ENCODE measurements around the gene SLC35C1. TPM values are rescaled to one million over a fixed set of nuclear protein-coding genes. Genes with fewer than 3 reads are reported as not detected.
A peak's percentile ranks its signal among the peaks of the same experiment; 100 is the strongest.
"Not testable (repeated sequence)": the region's sequence is repeated elsewhere in the genome, so short reads cannot be mapped to it uniquely, and the experiment has no call there.

Gene SLC35C1
- total RNA-seq, 1 experiment from 2014 or later, result 37.2 TPM

GRCh38 chr11:45786272-45786671 is 18.7 kb upstream of the SLC35C1 start:
- DNase-seq (ENCODE audit: low spot score), result no peak

DNA sequence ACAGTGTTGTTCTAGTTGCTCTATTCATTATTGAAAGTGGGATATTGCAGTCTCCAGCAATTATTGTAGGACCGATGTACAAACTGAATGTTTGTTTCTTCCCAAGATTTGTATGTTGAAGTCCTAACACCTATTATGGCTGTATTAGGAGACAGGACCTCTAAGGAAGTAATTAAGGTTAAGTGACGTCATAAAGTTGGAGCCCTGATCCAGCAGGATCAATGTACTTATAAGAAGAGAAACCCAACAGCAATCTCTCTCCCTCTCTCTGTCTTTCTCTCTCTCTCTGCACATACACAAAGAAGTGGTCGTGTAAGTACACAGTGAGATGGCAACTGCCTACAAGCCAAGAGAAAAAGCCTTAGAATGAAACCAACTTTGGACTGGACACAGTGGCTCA is 16.1 kb upstream of the SLC35C1 start:
- no peak for DNase-seq (ENCODE audit: low spot score)

DNA sequence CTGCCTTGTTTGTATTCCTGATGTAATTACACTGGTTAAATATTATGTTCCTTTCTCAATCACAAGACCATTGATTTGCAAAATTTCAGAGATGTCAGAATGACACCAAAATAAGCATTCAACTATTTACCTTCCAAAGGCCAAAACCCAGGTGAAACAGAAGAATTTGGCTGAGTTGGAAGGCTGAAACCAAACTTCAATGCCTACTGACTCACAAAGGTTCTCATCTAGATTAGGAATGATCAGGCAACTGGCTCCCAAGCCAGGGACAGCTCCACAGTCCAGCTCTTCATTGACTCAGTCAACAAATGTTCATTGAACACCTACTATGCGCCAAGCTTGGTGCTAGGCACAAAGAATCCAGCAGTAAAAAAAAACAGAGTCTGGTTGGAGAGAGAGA is 13.4 kb upstream of the SLC35C1 start:
- no peak for DNase-seq (ENCODE audit: low spot score)

DNA sequence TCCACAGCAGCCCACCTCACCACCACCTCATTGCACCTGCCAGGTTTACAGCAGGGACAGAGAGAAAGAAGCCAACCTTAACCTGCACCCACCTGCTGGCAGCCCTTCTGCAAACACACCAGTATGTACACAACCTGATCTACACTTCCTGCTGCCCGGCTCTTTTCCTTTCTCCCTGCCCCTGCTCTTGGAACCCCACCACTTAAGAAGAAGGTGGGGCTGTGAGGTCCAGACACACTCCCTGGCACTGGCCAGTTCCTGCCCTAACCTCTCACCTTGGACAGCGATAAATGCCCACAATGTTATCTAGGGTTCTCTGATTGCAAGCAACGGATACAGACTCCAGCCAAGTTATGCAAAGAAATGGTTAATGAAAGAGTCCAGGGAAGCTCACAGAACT is 10.8 kb upstream of the SLC35C1 start:
- no peak for DNase-seq (ENCODE audit: low spot score)

- no peak for DNase-seq (ENCODE audit: low spot score)
Observed at GRCh38 chr11:45795379-45795778, 9.6 kb upstream of the SLC35C1 start.

- no peak for DNase-seq (ENCODE audit: low spot score)
Observed at GRCh38 chr11:45796461-45796861, 8.5 kb upstream of the SLC35C1 start.

DNA sequence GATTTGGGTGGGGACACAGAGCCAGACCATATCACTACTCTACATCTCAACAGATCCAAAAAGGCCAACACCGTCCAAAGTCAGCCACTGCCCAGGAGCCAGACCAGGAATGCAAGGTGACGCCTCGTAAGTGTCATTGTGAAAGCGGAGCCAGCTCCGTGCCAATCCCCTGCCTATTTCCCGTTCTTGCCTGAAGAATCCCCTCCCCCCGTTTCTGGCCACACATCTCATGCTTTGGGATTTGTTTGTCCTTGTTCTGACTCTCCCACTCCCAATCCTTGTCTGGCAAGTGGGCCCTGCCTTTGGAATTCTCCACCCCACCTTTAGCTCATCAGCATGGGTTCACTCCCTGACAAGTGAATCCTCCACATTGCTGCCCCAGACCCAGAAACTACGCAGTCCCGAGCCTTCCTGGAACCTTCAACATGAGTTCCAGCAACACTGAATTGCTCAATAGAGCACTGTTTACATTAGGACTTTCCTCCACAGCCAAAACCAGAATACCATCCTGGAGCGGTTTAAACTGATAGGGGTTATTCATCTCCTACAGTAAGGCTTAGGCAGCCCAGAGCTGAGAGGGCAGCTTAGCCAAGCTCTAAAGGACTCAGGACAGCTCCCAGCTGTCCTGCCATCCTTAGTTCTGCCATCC is 6.0 kb upstream of the SLC35C1 start:
- DNase-seq (ENCODE audit: low spot score), result no peak

GRCh38 chr11:45799562-45799961 is 5.4 kb upstream of the SLC35C1 start:
- no peak for DNase-seq (ENCODE audit: low spot score)

GRCh38 chr11:45800261-45800660 is 4.7 kb upstream of the SLC35C1 start:
- no peak for DNase-seq (ENCODE audit: low spot score)

DNA sequence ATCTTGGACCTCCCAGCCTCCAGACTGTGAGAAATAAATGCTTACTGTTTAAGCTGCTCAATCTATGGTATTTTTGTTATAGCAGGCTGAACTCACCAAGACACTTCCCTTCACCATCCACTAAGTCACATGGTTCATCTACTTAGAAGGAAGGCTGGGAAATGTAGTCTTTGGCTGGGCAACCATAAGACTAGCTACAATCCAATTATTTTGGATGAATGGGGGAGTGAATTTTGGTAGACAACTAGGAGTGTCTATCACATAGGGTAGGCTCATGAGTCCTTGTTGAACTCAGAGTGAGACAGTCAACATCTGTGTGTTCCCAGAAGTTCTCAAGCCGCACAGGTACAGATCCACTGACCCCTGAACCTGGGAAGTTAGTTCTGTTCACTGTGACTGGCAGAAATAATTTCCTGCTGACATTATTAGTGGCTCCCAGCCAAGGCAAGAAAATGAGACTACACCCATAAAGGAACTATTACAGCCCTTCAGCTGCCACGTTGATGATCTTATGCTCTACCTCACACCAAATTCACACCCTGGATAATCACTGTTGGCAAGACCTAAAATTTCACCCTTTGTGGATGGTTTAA is 3.1 kb upstream of the SLC35C1 start:
- DNase-seq (ENCODE audit: low spot score), result peak; percentile 77

DNA sequence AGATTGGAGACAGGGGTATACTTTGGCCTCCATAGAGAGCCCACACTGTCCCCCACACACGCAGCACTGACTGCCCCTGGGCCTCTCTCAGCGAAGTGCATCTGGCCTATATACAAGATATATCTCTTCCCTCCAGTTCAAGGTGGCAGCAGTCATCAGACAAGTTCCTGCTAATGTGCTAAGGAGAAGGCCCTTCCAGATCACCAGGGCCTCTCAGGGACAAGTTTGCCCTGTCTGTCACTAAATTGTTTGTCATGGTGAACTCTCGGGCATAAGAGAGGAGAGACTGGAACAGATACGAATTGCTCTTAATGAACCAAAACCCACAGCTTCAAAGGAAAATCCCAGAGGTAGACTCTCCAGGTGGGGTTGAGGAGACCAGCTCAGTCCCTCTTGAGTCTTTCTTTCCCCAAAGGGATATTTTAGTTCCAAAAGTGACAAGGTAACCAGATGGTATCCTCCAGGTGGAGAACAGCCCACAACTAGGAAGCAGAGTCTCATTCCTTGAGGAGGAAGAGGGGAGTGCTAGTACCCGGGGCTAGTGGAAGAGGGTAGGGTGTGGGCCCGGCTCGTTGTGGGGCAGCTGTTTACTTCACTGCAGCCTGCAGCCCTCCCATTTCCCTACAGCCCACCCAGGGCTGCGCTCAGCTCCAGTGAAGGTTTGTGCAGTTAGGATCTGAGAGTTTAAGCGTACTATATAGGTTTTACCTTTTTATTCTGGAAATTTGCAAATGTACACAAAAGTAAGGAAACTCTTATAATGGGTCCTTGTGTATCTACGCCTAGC is 2.2 kb upstream of the SLC35C1 start:
- peak; percentile 23 for DNase-seq (ENCODE audit: low spot score)

- peak; percentile 75 for DNase-seq (ENCODE audit: low spot score)
Observed at GRCh38 chr11:45803971-45804760, 783 bp upstream of the SLC35C1 start.

DNA sequence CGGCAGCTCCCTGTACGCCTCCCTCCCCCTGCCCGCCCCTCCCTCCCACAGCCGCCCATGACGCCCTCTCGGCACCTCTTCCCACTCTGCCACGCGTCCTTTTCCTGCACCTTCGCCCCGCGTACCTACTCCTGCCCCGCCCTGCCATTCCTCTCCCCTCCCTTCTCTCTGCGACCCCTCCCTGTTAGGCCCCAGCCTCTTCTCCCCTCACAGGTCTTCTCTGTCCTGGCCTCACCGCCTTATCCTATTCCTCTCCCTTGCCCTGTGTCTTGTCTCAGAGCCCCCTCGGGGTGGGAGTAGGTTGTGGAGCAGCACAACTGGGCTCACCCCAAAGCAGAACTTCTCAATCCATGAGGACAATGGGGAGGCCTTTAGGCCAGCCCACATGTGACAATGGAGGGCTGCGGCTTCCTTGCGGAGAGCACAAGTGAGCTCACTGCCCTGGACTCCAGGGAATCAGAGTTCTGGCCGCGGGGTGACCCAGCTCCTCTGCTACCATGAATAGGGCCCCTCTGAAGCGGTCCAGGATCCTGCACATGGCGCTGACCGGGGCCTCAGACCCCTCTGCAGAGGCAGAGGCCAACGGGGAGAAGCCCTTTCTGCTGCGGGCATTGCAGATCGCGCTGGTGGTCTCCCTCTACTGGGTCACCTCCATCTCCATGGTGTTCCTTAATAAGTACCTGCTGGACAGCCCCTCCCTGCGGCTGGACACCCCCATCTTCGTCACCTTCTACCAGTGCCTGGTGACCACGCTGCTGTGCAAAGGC is 539 bp downstream of the SLC35C1 start:
- peak; percentile 69 for DNase-seq (ENCODE audit: low spot score)

- DNase-seq (ENCODE audit: low spot score), result no peak
Observed at GRCh38 chr11:45806072-45806933, 1.4 kb downstream of the SLC35C1 start.

DNA sequence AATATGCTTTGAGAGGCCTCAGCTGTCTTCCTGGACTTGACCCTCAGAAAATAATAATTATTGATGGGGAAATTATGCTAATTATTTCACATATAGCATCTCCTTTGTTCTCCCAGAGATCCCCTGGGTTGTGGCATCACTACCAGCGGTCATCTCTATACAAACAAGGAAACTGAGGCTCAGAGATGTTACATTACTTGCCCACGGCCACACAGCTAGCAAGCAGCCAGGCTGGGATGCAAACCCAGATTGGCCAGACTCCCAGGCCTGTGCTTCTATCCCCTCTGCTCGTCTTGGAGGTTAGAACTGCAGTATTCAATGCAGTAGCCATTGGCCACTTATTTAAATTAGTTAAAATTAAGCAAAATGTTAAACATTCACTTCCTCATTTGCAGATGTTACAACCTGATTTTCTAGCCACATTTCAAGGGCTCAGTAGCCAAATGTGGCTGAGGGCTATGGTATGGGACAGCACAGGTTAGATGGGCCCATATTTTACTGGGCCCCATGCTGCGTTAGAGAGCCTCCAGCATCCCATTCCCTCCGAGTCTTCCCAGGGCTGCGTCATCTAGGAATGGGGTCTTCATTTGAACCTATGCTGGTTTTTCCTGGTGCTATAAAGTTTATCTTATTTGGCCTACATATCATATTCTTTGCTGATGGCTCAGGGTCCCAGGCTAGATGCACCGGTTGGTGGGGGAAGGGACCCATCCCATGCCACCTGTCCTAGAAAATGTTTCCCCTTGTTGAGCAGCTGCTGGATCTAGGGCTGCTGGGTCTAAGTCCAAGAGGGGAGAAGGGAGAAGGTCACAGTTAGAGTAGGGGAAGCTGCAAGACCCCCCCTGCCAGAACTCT is 2.2 kb downstream of the SLC35C1 start:
- no peak for DNase-seq (ENCODE audit: low spot score)

DNA sequence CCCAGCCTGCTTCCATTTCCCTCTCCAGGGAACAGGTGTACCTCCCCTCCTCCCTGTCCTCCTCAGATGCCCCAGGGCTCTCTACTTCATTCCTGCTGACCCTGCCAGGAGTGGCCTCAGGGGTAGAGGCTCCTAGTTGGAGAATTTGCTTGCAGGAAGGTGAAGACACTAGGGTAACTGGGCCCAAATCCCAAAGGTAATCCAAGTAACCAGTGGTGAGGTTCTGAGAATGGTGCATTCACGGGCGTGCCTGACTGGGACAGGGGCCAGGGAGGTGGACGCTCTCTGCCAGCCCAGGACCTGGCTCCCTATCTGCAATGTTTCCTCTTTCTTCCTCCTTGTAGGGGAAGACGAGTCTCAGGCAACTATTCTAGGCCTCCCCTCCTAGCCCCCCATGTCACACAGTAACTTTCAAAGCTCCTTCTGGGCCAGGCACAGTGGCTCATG is 2.9 kb downstream of the SLC35C1 start:
- DNase-seq (ENCODE audit: low spot score), result no peak

- DNase-seq (ENCODE audit: low spot score), result not testable (repeated sequence)
Observed at GRCh38 chr11:45808427-45808826, 3.5 kb downstream of the SLC35C1 start.

- DNase-seq (ENCODE audit: low spot score), result no peak
Observed at GRCh38 chr11:45809456-45810395, 4.8 kb downstream of the SLC35C1 start.
